Hematopoietic multipotent progenitor cell treated with erythropoietin and hydrocortisone succinate and interleukin-3 and kit ligand, for 15 days (in vitro differentiated cells): ENCODE data around the gene DDX1.
"Not testable (repeated sequence)": the region's sequence is repeated elsewhere in the genome, so short reads cannot be mapped to it uniquely, and the experiment has no call there.

Experiments
- DNase-seq: peaks from one replicate; pipeline ENCODE4 v3.0.0-alpha.2; 2015; ENCODE audit warnings: low spot score

The DDX1 gene

DNA sequence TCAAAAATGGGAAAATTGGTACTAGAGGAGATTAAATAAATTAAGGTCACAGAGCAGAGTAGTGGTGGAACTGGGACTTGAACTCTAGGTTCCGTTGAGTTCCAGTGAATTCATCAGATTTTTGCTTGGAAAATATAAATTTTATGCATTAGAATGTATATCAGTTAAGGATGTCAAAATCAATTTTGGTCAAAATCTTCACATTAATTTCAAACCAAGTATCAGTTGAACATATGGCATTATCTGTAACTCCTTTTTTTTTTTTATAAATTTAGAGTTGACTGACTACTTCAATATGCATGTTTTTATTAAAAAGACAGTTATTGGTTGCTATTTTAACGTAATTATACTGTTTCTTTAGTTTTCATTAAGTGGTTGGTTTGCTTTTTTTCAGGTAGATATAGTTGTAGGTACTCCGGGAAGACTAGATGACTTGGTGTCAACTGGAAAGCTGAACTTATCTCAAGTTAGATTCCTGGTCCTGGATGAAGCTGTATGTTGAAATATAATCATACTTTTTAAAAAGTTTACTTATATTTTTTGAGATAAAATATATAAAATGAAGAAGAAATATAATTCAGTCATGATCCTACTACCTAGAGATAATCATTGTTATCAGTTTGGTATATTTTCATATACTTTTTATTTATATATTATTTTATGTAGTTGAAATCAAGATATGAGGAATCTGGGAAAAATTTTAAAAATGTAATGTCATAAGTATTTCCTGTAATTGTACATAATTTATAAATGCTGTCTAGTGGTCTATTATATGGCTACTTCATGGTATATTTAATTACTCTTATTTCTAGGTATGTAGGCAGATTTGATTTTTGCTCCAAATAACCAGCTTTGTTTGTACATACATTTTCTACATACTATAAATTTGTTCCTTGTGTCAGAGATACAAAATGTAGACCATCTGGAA lies 25.4 kb downstream of the DDX1 start:
- DNase-seq: no peak

DNA sequence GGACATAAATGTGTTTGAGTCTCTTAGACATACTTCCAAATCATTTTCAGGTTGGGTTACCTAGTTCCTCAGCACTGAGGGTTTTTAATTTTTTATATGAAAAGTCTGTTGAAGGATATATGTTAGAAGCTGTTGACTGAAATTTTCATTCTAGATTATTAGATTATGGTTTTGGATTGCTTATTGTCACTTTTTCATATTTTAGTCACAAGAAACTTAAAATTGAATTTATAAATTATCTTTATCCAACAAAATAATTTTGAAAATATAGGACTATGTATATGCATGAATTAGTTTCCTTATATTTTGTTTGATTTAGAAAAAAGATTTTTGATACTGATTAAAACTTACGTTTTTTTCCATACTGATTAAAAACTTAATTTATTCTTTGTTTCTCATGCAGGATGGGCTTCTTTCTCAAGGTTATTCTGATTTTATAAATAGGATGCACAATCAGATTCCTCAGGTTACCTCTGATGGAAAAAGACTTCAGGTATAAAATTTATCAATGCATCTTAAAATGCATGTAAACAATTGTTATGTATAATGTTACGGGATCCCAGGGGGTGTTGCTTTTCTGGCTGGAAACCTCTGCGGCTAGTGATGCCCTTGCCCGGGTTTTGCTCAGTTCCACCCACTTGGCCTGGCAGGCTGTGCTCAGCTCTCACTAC lies 26.2 kb downstream of the DDX1 start:
- DNase-seq: no peak

DNA sequence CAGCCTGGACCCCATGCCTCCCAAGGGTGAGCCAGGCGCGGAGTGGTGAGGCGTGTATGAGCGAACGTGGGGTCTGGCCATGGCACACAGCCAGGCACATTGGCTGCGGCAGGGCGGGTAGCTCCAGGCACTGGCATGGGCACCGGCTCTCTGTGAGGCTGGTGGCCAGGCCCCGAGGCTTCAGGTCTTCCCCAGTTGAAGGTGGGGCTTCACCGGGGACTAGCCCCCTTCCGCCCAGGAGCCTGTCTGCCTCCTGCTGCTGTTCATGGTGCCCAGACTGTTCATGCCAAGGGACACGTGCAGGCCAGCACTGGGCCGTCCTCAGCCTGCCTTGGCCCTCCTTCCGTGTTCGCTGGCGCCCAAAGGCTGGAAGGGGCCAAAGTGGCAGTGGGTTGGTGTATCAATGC lies 26.8 kb downstream of the DDX1 start:
- no peak for DNase-seq

DNA sequence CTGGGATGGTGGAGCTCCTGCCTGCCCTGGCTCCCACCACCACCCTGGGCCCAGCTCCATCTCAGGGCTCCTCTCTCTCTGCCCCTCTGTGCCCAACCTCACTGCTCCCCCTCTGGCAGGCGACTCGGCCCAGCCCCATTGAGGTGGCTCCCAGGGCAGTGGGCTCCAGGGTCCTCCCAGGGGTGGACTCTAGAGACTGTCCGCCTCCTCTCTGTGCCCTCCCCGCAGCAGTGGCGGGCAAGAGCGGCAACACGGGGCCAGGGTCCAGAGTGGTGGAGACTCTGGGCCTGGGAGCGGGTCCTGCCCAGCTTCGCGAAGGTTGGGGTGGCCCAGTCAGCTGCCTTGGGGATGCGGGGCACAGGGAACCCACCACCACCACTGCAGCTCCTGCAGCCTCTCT lies 27.4 kb downstream of the DDX1 start:
- DNase-seq: no peak

DNA sequence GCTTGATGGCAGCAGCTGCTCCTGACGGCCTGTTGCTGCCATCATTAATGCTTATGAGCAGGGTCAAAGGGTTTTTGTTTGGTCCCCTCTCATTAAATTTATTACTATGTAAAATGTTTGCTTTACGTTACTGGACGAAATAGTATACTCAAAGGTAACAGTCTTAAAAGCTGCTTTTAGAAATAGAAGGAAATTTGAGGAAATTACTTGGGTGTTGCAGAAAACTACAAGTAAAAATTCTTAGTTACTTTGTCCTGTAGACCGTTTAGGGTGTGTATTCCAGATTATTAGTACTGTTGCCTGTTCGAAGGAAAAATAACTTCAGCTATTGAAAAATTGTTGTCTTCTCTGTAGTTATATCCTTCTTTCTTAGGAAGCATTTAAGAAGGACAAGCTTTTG lies 27.8 kb downstream of the DDX1 start:
- no peak for DNase-seq

DNA sequence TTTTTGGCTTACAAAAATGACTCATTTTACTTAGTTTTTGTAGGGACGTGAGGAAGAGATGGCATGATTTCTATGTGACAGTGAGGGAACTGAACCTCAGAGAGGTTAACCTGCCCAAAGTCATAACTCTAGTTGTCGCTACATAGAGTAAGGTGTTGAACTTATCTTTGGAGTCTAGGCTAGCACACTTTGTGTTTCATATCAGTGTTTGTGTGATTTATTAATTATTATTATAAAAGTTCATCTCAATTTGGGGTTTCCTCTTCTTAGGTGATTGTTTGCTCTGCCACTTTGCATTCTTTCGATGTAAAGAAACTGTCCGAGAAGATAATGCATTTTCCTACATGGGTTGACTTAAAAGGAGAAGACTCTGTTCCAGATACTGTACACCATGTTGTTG lies 28.3 kb downstream of the DDX1 start:
- DNase-seq: no peak

DNA sequence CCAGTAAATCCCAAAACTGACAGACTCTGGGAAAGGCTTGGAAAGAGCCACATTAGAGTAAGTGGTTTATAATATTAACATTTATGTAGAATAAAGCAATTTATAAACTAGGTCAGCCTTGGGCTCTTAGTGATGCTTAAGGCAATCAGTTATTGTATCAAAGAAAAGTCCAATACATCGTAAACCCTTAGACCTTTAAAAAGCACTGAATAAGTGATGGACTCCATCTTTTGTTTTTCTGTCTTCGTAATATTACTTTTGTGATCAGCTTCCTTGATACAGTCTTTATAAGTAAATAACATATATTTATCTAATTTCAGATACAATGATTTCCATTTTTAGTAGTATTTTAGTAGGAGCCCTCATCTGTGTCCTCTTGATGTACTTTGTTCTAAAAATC lies 28.7 kb downstream of the DDX1 start:
- DNase-seq: no peak

DNA sequence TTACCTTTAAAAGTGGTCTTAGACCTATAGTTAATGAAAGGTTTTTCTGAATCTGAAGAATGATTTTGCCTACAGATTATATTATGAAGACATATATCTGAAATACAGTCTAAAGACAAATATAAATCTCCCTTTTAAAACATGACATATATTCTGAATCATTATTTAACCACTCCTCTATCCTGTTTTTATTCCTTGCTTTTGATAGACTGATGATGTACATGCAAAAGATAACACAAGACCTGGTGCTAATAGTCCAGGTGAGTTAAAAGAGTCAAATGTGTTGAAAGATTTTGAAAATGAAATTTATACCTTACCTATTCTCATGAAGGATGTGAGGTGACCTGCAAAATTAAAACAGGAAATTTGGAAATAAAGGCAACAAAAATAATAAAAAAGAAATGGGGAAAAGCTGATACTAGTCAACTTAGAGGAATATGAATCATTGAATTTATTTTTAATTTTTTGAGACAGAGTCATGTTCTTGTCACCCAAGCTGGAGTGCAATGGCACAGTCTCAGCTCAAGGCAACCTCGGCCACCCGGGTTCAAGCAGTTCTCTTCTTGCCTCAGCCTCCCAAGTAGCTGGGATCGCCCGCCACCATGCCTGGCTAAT lies 29.3 kb downstream of the DDX1 start:
- DNase-seq: no peak

DNA sequence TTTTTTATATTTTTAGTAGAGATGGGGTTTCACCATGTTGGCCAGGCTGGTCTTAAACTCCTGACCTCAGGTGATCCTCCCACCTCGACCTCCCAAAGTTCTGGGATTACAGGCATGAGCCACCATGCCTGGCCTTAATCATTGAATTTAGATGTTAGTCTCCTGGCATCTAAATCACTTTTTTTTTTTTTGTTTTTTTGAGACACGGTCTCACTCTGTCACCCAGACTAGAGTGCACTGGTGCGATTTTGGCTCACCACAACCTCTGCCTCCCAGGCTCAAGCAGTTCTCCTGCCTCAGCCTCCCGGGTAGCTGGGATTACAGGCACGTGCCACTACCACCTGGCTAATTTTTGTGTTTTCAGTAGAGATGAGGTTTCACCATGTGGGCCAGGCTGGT lies 29.8 kb downstream of the DDX1 start:
- DNase-seq: not testable (repeated sequence)

DNA sequence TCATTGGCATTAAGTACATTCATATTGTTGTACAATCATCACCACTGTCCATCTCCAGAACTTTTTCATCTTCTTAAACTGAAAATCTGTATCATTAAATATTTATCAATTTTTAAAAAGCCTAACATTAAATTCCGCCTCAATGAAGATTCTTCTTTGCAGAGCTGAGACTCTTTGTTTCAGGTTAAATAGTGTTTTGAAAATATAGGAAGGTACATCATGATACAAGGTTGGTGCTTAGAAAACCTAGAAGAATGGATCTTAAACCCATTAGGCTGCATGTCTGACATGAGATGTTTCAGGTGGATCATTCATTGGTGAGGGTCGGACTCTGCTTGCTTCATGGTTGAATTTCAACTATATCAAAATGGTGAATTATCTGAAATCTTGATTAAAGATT lies 30.5 kb downstream of the DDX1 start:
- no peak for DNase-seq

DNA sequence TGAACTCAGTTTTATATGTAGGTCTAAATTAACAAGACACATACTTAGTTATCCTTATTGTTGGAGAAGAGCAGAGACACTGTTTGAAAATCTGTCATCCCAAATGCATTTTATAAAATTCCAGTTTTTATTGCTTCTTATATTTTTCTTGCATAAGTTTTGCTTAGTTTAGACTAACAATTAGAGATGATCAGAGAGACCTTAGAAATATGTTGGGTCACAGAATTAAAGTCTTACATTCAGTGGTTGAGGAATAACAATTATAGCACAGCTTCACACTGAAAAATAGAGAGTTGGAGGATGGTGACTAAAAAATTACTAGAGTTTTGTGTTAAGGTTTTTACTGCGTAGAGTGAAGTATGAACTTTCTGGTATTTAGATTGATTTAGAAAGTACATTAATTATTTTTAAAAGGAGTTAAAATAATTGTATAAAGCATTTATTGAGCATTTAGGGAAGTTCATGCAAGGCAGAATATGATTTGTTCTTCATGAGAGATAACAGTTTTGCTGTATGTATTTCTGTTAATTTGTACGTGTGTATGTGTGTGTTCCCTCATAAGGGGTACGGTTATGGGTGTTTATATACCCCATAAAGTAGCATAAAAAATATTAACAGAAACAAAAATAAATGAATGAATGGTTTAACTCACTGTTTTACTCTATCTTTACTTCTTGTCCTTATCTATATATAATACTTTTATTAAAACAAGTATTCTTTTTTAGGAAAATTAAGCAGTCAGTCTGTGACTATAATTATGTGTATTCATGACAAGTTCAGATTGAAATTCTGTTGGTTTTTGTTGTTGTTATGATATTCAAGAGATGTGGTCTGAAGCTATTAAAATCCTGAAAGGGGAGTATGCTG lies 31.2 kb downstream of the DDX1 start:
- no peak for DNase-seq

DNA sequence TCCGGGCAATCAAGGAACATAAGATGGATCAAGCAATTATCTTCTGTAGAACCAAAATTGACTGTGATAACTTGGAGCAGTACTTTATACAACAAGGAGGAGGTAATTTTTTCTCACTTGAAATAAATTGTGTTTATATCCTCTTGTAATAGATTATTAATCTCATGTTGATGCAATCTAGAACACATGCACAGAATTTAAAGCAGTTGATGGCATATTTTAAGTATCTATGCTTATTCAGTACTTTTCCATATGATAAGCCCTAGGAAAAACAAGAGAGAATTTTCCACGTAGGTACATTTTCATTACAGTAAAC lies 31.8 kb downstream of the DDX1 start:
- no peak for DNase-seq

DNA sequence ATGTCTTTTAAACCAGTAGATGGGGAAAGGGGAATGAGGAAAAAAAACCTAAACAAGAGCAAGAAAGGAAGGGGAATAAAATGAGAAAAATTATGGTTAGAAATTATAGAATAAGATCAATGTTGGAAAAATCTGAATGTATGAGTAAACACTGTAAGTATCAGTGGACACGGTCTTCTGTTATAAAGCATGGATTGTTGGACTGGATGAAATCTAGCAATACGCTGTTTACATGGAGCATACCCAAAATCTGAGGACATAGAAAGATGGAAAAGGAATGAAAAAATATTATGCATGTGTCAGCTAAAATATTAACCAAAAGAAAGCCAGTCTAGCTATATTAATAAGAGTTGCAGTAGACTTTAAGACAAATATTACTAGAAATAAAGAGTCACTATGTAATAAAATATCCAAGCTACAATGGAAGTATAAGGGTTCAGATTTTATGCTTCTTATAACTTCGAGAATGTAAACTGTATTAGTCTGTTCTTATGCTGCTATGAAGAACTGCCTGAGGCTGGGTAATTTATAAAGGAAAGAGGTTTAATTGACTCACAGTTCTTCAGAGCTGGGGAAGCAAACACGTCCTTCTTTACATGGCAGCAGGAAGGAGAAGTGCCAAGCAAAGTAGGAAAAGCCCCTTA lies 32.4 kb downstream of the DDX1 start:
- no peak for DNase-seq

DNA sequence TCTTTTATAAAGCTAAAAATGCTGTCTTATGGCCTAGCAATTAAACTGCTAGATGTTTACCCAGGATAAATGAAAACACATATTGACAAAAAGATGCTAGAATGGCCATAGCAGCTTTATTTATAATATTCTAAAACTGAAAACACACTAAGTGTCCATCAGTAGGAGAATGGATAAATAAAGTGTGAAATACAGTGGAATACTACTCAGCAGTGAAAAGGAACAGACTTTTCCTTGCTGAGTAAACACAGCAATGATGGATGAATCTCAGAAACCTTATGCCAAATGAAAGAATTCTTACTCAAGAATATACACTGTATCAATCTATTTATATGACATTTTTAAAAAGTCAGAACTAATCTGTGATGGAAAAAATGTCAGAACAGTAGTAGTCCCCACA lies 33.2 kb downstream of the DDX1 start:
- no peak for DNase-seq

DNA sequence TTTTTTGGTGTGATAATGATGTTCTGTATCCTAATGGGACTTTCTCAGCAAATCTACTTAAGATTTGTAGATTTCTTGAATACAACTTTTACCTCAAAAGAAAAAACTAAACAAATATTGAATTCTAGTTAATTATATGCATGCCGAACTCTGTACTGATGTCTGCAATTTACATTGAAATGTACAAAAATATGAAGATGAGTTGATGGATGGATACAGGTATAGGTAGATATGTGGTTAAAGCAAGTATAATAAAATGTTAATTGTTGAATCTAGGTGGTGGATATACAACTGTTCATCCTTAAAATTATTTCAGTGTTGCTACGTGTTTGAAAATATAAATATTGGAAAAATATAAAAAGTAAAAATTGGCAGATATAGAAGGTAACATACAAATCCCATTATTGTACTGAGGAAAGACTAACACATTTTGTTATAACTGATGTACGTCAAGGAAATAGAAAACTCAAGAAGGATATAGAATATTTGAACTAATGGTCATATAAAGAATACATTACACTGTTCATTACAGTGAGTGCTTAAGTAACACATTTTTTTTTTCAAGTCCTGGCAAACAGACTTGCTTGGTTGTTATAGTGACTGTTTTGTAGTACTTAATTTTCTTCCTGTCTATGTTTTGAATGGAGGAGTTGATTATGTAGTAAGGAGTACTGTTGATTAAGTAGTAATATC lies 33.8 kb downstream of the DDX1 start:
- no peak for DNase-seq

DNA sequence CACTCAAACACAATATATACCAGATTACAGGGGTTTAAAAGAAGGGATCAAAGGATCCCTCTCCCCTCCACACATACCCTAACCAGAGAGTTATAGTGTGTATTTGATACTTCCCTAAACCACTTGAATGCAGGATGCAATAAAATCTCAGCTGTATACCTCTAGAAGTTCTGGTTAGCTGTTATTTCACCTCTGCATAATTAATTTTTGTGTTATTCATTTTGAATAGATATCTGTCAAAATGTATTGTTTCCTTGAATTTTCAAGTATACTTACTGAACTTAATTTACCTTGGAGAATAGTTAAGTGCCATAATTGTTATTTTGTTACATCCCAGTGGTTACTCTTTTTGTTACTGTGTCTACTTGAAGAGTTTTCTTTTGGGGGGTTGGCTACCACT lies 34.5 kb downstream of the DDX1 start:
- DNase-seq: no peak

DNA sequence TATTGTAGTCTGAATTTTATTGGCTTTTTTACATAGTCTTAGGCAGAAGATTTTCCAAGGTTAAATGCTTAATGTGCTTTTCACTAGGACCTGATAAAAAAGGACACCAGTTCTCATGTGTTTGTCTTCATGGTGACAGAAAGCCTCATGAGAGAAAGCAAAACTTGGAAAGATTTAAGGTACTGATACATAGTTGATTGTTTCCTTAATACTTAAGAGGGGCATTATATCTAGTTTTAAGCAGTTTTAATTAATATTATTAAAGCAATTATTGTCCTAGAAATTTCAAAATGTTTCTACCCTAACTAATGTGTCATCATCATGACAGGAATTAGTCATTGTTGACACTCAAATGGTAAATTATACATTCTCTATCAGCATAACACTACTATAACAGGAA lies 35.3 kb downstream of the DDX1 start:
- no peak for DNase-seq

DNA sequence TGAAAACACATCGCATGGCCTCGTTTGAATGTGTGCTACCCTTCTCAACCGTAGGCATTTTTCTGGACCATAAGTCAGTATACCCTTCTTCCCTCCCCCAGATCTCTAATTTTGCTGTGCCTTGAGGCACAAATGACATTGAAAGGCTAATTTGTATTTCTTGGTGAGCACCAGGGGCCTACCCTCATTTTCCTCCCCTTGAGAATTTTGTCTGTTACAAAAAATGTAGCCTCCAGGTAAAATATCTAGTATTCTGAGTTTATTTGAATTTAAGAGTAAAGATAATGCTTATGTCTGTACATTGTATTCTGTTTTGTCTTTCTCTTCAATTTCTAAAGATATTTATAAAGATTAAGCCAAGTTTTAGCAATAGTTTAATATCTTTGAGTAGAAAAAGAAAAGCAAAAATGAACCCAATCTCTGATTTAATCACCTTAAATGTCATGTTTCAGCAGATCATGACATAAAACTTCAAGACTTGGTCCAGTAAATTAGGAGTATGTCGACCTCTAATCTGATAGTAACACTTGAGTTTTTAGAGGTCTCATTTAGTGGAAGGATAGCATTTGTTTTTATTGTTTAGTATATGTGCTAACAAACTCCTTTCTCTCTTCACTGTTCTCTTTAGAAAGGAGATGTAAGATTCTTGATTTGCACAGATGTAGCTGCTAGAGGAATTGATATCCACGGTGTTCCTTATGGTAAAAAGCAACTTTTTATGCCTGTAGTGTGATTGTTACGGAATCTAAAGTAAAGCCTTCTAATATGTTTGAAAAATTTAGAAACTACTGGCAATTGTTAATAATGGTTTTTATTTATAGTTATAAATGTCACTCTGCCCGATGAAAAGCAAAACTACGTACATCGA lies 36.4 kb downstream of the DDX1 start:
- no peak for DNase-seq

DNA sequence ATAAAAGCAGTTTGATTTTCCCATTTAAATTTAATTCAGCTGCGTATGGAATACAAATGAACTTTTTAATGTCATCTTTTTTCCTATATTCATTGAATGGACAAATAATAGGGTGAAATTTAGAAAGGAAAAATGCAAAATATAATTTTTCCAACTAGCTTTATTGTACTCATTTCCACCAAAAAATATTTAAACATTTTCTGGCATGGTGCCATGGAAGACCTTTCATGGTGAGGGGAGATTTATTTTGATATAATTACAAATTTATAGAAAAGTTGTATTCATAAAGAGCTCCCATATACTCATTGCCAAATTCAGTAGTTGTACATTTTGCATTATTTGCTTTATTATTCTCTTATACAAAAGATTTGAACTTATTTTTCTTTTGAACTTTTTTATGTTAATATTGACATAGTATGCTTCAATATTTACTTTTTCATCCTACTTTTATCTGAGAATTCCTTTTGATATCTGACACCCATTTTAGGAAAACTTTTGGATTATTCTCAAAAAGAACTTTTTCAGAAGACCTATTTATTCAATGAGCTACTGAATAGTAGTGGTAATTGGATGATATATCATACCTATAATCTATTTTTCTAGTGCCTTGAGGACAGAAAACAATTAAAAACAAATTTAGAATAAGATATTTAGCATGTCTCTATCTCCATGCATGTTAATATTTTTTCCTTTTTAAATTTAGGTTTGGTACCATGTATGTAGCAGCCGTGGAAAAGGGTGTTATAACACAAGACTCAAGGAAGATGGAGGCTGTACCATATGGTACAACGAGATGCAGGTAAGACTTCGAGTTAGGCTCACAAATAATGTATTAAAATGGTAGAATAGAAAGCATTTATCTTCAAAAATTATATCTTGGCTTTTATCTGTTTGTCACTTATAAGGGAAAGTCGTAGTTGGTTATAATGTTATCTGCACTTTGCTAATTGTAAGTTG lies 37.5 kb downstream of the DDX1 start:
- no peak for DNase-seq
